Activated naive CD4-positive, alpha-beta T cell treated with anti-CD3 and anti-CD28 coated beads, Interleukin-2, amount 50 U/mL, for 16 hours (primary cell): ENCODE measurements around the gene RGSL1.
"Not testable (repeated sequence)": the region's sequence is repeated elsewhere in the genome, so short reads cannot be mapped to it uniquely, and the experiment has no call there.

Experiments
- DNase-seq: peaks from one replicate; pipeline ENCODE4 v3.0.0-alpha.2; 2020

RGSL1 gene

DNA sequence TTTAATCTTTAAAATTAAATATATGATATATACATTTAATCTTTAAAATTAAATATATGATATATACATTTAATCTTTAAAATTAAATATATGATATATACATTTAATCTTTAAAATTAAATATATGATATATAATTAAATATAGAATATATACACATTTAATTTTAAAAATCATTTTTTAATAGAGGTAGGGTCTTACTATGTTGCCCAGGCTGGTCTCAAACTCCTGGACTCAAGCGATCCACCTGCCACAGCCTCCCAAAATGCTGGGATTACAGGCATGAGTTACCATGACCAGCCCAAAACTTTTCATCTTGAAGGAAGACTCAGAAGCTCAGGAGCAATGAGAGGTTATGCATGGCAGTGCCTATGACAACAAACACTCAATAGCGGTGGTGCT, 2.8 kb upstream of the RGSL1 start:
- DNase-seq: not testable (repeated sequence)

DNA sequence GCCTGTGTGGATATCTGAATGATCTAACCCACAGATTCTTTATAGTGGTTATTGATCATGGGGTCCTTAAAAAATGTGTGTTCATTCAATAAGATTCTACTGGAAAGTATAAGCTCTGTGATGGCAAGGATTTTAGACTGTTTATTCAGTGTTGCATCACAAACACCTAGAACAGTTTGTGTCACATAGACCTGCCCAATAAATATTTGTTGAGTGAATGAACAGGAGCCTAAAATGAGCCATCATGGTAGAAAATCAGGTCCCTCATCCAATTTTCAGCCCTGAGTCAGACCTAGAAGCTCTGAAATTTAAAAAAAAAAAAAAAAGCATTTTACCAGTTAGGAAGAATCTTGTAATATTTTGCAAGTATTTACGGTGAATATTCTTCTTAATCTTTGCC, 2.3 kb upstream of the RGSL1 start:
- DNase-seq: no peak

DNA sequence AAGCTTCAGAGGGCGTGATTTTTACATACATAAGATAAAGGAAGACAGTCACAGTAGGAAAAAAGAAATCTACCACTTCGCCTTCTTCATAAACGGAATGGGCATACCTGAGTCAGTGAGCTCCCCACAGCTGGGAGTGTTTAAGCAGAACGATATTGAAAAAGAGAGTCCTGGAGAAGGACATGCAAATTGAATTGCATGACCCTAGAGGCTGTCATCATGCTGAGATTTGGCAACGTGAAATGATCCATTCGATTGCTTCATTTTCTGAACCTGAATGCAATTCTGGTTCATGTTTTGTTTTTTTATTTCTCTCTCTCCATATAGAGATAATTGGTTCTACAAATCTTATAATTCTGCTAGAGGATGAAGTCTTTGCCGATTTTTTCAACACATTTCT, 3.7 kb downstream of the RGSL1 start:
- DNase-seq: no peak

DNA sequence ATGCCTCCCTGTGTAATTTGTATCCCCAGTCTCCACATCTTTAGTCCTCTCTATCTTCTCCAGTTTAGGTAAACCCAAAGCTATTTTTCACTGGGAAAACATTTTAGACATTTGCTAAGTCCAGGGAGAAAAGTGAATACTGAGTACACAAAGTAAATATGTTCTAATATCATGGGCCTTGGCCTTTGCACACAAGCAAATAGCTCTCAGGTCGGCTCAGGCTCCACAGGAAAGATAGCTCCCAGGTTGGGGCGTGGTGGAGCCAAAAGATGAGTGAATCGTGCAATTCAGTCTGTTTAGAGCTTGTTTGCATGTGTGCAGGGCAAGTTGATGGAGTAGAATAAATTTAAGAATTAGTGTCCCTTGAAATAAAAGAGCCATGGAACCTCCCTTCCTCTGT, 7.9 kb downstream of the RGSL1 start:
- no peak for DNase-seq

DNA sequence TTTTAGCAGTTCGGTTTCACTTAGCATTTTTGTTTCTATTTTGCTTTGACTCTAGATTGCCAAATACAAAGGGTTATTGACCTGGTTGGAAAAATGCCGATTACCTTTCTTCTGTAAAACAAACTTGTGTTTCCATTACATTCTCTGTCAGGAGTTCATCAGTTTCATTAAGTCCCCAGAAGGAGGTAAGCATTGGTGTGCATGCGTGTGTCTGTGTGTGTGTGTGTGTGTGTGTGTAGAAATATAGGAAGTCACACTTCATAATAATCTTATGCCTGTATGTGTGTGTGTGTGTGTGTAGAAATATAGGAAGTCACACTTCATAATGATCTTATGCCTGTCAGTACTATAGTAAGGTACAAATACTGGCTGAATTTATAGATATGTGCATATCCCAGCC, 10.0 kb downstream of the RGSL1 start:
- DNase-seq: no peak

DNA sequence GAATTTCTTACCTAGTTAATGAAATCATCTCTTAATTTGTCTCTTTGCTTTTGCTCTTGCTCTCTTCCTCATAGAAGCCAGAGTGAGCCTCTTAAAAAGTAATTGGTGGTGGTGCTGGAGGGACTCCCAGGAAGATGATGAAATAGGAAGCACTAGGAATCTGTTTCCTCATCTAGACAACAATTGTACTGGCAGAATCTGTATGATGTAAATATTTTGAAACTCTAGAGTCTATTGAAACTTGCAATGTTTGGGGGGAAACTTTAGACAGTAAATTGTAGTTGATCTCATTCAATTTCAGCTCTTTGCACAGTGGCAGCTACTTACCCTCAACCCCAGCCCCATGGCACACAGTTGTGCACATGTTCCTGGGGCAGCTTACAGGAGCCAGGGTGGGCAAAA, 10.6 kb downstream of the RGSL1 start:
- no peak for DNase-seq

DNA sequence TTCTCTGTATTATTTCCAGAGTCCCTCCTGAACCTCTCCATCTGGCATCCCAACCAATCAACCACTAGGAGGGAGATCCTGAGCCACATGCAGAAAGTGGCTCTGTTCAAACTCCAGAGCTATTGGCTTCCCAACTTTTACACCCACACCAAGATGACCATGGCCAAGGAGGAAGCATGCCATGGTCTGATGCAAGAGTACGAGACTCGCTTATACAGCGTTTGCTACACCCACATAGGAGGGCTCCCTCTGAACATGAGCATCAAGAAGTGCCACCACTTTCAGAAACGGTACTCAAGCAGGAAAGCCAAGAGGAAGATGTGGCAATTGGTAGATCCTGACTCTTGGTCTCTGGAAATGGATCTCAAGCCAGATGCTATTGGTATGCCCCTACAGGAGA, 23.6 kb downstream of the RGSL1 start:
- DNase-seq: no peak

DNA sequence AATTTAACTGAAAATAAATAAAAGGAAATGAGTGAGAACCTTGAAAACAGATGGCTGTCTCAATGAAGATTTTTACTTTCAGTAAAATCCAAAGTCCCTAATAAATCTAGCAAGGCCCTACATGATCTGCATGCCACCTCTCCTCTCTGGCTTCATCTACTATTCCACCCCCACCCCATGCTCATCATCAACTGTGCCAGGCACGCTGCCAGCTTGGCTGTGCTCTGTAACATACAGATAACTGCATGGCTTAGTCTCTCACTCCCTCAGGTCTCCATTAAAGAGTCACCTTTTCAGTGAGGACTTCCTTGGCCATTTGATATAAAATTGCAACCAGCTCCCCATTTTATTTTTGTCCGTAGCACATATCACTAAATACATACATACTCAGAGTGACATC, 26.7 kb downstream of the RGSL1 start:
- no peak for DNase-seq

DNA sequence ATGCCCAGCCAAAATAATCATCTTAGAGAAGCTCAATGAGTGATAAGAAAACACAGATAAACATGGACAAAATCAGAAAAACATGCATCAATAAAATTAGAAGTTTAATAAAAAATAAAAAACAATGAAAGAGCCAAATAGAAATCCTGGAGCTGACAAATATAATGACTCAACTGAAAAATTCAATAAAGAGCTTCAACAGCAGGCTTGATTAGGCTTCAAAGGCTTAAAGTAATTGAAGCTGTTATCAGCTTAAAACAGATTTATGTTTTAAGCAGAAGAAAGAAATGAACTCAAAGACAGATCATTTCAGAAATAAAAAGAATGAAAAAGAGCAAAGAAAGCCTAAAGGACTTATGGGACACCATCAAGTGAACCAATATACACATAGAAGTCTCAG, 28.3 kb downstream of the RGSL1 start:
- DNase-seq: no peak

DNA sequence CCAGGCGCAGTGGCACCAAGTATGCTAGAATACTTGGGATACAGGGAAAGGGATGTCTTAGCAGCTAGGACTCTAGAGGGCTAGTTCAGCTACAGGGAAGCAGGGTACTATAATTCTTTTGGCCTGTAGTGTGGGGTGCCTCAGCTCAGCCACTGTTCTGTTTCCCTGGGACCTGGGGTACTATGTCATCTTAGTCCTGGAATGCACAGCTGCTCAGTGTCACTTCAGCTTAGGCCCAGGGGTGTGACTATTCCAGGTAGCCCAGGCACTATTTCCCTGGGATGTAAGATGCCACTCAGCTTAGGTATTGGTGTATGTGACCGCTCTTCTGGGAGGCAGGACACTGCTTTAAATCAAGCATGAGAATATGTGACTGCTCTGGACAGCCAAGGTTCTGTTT, 34.1 kb downstream of the RGSL1 start:
- no peak for DNase-seq

DNA sequence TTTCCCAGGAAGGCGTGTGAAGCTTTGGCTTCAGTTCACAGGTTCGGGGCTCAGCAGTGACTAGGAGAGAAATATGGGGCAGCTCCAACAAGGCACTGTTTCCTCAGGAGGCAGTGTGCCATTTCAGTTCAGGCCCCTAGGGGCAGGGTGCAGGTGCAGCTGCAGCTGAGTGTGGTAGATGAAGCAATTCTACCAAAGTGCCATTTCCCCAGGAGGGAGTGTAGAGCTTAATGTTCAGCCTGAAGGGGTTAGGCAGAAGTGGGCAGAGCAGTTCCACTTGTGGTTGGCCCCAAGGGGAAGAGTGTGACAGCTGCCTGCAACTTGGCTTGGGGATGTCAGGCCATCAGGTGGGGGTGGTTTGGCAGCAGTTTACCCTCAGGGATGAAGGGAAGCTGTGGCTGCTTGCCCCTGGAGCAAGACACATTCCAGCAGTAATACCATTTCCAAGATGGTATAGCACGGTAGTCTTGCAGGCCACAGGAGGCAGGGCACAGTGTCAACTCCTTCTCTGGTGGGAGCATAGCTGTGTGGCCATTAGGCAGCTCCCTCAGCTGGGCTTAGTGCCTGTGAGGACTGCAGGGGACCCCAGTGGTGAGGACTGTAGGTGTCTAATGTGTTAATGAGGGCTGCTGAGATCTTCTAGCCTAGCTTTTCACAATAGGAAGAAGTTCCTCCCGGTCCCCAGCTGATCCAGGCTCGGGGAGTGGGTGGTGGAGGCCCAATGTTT, 34.7 kb downstream of the RGSL1 start:
- no peak for DNase-seq

DNA sequence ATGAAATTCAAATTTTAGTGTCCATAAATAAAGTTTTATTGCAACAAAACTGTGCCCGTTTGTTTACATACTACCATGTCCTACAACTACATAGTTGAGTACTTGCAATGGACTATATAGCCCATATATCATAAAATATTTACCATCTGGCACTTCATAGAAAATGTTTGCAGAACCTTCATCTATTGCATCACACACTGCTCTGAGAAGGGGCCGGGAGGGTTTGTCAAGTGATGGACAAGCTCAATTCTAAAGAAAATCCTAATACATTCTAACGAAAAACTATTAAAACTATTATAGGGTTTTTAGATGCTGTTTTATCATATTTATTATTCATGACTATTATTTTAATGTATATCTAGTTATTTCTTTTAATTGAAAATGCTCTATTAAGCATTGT, 35.9 kb downstream of the RGSL1 start:
- DNase-seq: no peak

DNA sequence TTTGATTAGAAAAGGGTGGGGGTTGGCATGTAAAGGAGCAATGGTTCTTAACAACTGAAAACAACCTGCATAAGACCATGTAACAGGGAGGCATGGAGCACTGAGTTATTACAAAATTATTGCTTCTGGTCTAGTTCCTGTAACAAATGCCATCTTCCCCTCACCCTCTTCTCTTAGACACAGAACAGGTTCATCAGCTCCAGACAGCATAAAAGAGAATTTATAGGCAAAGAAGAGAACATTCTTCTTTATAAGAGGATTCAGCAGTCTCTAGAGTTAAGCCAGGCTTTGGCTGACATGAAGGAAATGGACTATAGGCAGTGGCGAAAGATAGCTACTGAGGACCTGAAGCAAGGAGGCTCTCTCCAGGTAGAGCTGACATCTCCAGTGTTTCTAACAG, 38.9 kb downstream of the RGSL1 start:
- no peak for DNase-seq

DNA sequence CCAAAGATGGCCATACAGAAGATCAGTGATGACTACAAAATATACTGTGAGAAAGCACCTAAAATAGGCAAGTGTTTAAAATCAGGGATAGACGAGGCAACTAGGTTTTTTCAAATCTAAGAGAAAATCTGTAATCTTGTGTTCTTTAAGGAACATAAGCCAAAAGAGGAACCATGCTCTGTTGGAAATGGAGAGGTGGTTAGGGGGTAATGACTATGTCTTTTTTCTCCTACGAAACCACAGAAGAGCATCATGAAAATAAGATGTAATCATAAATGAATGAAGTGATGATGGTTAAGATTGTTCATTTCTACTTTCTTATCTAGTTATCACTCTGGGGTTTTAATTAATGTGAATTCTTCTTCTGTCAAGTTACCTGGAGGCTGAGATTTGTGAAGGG, 43.1 kb downstream of the RGSL1 start:
- no peak for DNase-seq

DNA sequence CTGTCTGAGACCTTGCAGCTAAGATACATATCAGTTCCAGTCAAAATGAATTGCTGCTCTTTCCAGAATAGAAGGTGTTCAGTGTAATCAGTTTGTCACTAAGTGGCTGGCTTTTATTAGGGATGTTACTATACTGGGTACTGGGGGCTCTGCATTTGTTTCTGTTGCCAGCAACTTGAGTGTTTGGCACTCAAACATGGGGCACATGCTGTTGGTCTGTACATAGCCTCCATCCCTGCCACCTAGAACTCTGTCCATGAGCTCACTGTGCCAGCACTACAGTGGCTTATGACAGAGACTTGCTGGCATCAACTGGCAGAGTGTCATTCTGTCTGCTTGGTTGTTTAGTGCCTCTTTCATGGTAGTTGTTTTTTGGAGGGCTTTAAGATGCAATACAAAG, 45.1 kb downstream of the RGSL1 start:
- DNase-seq: no peak

DNA sequence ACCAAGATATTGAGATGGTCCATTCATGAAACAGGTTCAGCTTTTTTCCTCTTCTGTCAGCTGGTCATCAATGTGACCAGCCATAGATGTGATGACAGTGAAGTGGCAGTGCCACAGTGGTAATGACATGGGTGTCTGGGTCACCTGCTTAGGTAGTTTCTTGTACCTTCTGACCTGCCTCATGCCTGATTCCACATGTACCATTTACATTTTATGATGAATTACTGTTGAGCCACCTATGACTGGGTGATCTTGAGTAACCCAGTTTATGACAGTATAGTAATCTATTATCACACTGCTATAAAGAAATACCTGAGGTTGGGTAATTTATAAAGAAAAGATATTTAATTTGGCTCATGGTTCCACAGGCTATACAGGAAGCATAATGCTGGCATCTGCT, 45.7 kb downstream of the RGSL1 start:
- no peak for DNase-seq

DNA sequence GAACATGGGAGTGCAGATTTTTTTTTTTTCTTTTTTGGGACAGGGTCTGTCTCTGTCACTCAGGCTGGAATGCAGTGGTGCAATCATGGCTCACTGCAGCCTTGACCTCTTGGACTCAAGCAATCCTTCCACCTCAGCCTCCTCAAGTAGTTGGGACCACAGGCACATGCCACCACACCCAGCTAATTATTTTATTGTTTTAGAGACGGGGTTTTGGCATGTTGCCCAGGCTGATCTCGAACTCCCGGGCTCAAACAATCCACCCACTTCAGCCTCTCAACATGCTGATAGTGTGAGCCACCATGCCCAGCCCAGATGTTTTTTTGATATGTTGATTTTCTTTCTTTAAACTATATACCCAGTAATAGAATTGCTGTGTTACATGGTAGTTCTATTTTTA, 57.7 kb downstream of the RGSL1 start:
- no peak for DNase-seq

DNA sequence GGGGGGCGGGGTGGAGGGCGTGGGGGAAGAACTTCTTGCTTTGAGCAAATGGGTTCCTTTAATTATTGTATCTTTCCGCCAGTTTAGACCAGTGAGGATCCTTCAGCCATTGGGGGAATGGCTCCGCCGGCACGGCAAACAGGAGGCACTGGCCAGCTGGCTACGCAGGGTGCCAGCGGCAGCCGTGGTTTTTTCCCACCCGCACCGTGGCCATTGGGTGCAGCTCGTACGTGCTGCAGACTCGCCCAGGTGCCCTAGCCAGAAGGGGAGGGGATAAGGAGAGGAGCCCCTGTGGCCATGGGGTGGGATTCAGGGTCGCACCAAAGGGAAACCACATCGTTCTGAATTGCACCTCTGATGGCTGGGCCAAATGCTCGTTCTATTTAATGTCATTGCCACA, 65.6 kb downstream of the RGSL1 start:
- DNase-seq: no peak

DNA sequence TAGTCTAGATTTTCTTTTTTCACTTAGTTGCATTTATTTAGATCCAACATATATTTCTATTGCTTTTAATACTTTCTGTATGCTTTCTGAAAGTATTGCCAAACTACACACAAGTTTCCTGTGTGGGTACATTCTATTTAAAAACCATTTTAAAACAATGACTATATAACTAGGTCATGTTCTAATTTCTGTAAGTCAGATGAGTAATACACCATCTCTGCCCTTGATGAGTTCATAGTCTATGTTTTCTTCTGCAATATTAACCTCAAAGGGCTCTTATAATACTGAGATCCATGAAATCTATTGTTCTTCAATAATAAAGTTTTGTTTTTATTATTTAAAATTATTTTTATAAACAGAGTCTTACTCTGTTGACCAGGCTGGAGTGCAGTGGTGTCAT, 70.8 kb downstream of the RGSL1 start:
- DNase-seq: no peak

DNA sequence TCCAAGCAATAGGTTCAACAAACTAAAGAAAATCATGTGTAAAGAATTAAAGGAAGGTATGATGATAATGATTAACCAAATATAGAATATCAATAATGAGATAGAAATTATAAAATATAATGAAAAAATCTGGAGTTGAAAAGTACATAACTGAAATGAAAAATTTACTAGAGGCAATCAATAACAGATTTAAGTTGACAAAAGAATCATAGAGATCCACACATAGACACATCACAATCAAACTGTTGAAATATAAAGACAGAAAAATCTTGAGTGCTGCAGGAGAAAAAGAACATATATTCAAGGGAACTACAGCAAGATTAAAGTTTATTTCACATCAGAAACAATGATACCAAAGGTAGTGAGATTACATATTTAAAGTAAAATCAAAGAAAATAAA, 75.4 kb downstream of the RGSL1 start:
- no peak for DNase-seq

DNA sequence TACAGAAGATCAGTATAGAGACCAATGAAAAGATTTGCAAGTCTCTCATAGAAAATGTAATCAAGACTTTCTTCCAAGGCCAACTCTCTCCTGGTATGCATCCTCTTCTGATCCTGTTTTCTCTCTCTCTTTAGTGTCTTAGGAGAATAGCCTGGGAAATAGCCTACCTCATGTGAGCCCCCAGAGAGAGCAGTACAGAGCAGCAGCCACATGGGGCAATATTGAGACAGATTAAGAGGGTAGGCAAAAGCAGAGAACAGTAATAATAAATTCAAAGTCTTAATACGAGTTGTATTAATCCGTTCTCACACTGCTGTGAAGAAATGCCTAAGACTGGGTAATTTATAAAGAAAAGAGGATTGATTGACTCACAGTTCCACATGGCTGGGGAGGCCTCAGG, 77.7 kb downstream of the RGSL1 start:
- DNase-seq: no peak

DNA sequence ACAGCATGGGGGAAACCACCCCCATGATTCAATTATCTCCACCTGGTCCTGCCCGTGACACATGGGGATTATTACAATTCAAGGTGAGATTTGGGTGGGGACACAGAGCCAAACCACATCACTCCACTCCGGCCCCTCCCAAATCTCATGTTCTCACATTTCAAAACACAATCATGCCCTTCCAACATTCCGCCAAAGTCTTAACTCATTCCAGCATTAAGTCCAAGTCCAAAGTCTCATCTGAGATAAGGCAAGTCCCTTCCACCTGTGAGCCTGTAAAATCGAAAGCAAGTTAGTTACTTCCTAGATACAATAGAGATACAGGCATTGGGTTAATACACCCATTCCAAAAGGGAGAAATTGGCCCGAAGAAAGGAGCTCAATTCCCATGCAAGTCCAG, 78.3 kb downstream of the RGSL1 start:
- not testable (repeated sequence) for DNase-seq

DNA sequence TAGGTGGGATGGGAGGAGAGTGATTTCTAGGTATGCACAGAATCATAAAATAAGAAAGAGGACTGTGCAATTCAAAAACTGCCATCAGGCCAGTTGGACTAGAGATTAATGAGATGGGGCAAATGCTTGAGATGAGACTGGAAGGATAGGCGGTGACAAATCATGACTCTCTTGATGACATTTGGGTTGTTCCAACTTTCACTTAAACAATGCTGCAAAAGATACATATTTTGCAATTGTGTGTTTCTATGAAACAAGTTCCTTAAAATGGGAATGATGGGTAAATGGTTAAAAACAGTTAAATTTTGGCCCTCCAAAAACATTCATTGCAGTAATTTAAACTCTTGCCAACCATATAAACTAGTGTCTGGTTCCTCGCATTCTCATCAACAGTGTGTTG, 84.0 kb downstream of the RGSL1 start:
- DNase-seq: no peak

DNA sequence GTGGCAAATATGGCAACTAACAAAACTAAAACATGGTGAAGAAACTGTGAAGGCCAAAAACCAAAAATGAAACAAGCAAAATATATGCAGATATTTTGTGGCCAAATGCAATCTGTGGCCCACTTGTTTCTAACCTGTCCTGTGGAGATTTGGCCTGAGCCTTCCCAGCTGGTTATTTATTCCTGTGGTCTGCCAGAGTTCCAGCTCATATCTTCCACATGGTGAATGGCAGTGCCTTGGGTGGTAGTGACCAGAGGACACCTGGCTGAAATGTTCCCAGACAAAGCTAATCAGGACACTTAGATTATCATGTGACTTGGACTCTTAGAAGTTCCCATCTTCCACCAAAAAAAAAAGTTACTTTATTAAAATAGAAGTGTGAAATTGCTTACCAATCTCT, 99.4 kb downstream of the RGSL1 start:
- no peak for DNase-seq

DNA sequence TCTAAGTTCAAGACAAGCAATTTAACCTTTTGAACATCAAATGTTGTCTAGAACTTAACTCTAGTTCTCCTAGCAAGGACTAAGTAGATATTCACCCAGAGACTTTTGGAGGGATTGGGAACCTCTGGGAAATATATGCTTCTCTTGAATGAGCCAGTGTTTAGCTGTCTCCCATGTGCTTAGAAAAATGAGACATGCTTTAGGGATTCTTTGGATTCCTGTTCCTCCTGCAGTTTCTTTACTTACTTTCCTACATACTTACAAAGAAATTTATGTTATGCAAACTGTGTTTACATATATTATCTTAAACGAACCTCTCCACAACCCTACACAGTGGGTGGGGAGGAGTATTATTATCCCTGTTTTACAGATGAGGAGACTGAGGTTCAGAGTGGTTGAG, 99.9 kb downstream of the RGSL1 start:
- DNase-seq: no peak

DNA sequence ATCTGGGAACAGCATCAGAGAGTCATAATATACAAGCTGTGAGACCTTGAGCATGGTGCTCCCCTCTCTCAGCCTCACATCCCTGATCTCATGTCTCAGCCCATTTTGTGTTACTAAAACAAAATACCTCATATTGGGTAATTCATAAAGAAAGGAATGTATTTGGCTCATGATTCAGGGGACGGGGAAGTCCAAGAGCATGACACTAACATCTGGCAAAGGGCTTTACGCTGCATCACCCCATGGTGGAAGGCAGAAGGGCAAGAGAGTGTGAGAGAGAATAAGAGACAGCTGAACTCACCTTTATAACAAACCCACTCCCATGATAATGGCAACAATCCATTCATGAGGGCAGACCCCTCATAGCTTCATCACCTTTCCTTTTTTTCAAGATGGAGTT, 102.6 kb downstream of the RGSL1 start:
- DNase-seq: no peak
